Glomerular visceral epithelial cell (primary cell): ENCODE measurements around the gene ATP1A3.
A peak's percentile ranks its signal among the peaks of the same experiment; 100 is the strongest.
"Not testable (repeated sequence)": the region's sequence is repeated elsewhere in the genome, so short reads cannot be mapped to it uniquely, and the experiment has no call there.

Experiments
- DNase-seq: peaks from one replicate; pipeline ENCODE4 v3.0.0-alpha.2; 2016; ENCODE audit errors: extremely low spot score

Gene ATP1A3

DNA sequence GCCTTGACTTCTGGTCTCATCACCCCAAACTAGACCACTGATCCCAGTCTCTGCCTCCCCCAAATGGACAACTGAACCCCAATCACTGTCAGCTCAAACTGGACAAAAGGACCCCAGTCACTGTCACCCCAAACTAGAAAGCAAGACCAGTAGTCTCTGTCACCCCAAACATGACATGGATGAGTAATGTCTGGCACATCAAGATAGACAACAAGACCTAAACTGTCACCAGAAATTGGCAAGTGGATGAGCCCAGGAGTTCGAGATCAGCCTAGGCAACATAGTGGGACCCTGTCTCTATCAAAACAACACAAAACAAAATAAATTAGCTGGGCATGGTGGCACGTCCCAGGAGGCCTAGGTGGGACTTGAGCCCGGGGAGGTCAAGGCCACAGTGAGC, 46.9 kb downstream of the ATP1A3 start:
- no peak for DNase-seq

GRCh38 chr19:41945135-41945766, 48.8 kb downstream of the ATP1A3 start:
- DNase-seq: no peak

- DNase-seq: no peak
Observed at GRCh38 chr19:41944336-41944735, 49.7 kb downstream of the ATP1A3 start.

DNA sequence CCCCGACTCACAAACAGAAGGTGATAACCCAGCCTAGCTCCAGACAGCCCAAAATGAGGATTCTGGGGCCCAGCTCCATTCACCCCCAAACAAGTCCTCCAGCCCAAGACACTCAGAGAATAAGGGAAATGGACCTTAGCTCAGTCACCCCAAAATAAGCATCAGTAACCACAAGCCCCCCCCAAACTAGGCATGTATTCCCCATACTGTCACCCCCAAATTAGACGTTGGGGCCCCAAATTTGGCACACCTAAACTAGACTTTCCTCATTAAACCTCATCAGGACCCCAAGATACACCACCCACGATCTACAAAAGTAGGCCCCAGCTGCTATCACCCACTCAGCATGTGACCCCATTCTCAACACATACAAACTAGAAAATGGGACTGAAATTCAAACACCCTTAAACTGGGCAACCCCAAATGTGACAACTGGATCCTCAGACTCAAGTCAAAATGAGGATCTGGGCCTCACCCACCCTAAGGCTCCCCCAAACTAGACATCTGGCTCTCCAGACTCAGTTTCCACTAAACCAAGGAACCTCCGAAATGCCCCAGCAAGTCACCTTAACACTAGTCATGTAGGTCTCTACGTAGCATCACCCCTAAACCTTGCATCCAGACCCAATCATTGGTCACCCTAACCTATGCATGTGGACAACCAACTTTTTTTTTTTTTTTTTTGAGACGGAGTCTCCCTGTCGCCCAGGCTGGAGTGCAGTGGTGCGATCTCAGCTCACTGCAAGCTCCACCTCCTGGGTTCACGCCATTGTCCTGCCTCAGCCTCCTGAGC, 52.4 kb downstream of the ATP1A3 start:
- DNase-seq: no peak

DNA sequence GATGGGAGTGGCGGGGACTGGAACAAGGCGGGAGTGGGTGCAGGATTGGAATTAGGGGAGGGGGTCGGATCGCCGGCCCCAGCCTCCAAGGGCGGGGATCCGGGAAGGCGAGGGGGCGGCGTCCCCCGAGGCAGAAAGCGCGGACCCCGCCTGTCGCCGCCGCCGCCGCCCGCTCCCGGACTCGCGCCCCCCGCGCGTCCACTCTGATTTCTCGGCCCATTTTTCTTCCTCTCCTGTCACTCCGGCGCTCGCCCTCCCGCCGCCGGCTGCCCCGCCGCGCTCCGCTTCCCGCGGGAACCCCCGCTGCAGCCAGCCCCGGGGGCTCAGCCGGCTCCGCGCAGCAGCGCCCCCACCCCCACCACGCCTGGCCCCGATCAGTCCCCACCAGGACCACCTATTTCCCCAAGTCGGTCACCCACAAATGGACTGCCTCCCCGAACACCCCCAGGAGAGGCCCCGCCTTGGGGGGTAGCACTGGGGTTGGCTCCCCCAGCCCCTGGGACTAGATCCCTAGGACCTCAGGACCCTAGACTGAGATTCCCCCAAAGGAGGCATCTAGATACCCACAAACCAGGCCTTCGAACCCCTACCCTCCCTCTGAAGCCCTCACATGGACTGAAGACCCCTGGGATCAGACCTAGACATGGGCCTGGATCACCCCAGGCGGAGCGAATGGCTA, 53.2 kb downstream of the ATP1A3 start:
- DNase-seq: no peak

DNA sequence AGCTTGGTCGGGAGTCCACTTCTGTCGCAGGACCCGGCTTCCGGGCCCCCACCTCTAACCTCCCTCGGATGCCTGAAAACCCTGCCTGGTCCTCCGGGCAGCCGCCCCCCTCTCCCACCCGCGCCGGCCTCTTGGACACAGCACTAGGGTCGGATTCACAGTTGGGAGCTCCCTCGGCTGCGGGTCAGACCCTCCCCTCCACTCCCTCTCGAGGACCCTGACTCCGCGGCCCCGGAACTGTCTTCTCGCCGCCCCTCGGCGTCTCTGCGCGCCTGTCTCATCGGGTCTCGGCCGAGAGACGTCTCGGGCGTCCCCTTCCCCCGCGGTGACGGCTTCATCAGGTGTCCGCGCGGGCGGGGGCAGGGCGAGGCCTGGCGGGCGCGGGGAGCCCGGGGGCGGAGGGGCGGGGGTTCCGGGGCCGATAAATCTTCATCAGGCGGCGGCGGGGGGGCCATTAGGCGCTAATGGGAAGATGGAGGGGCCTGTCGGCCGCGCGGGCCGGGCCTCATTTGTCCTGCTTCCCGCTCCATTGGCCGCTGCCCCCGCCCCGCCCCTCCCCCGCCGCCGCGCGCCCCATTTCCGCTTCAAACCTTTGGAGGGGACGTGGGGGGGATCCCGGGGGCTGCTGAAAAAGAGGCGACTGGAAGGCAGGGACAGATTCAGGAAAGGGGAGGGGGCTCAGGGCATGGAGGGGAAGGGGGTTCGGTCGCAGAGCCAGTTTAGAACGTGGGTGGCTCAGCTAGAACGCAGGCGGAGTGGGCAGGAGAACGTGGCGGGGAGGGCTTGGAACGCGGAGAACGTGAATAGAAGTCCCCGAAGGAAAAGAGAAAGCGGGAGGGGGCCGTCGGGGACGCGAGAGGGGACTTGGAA, 53.9 kb downstream of the ATP1A3 start:
- no peak for DNase-seq

DNA sequence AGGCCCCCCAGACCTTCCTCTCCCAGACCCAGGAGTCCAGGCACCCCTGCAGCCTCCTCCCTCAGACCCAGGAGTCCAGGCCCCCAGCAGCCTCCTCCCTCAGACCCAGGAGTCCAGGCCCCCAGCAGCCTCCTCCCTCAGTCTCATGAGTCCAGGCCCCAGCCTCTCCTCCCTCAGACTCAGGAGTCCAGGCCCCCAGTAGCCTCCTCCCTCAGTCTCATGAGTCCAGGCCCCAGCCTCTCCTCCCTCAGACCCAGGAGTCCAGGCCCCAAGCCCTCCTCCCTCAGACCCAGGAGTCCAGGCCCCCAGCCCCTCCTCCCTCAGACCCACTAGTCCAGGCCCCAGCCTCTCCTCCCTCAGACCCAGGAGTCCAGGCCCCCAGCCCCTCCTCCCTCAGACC, 54.8 kb downstream of the ATP1A3 start:
- DNase-seq: not testable (repeated sequence)

- DNase-seq: no peak
Observed at GRCh38 chr19:41937525-41938468, 56.2 kb downstream of the ATP1A3 start.

DNA sequence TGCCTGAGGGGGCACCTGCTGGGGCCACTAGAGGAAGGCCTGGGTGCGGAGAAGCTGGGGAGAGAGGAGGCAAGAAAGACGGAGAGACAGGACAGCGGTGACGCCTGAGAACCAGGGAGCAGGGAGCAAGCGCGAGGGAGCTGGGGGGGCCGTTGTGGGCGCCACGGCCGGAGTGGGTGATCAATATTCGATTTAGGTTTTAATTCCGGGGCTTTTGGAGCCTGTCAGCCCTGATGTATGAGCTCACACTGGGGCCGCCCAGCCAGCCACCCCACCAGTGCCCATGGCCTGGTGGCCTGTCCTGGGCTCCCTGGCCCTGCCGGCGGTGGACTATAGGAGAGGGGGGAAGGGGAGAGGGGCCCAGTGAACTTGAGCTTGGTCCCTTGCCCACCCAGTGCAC, 57.1 kb downstream of the ATP1A3 start:
- no peak for DNase-seq

DNA sequence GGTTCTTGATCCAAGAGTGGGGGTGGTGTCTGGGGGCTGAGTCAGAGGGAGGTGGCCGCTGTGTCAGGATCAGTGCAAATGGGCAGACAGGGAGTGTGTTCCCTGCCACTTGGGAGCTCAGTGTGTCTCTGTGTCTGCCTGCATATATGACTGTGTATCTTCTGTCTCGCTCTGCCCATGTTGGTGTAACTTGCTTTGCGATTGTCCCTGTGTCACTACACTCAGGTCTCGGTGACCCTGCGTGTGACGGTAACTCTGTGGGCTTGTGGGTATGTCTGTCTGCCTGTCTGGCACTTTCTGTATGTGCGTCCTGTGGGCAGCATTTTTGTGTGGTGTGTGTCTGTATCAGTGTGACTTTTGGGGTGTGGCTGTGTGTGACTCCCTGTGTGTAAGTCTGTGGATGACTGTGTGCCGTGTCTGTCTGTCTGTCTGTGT, 57.6 kb downstream of the ATP1A3 start:
- no peak for DNase-seq

DNA sequence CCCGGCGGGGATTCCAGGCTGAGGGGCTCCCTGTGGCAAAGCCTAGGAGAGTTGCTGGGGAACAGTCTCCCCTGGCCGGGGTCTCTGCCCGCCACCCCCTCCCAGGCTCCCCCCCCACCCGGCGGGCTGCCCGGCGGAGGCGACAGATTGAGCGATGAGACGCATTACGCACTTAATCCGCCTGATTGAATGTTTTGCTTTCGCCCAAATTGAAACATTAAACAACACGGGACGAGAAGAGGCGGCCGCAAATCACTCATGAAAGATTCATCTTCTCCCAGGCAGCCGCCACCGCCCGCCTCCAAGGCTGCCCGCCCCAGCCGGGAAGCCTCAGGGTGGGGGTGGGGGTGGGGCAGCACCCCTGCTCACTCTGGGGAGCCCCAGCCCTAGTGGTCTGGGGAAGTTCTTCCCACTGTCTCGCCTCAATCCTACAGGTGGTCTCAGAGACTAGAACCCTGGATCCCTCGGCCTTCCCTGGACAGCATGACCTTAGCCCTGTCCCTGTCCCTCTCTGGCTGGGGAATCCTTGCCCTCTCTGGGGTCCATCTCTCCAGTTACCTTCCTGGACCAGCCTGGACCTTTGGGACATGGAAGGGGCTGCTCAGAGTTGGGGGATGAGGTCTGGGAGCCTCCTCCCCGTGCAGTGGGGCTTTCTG, 58.1 kb downstream of the ATP1A3 start:
- DNase-seq: no peak

DNA sequence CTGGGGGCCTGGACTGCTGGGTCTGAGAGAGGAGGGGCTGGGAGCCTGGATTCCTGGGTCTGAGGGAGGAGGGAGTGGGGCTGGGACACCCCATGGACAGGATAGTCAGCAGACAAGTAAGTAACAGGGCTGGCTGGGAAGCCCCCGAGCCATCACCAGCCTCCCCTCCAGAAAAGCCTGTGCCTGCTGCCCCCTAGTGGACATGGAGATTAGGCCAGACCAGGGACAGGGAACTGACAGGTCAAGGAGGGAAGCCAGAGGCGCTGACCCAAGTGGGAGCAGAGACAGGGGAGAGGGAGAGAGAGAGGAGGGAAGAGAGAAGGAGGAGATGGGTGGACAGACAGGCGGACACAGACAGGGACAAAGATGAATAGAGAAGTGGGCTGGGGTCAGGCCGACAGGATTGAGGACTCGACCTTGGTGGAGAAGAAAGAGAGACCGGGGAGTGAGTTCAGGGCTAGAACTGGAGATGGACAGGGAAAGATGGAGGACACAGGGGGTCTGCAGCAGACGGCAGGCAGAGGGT, 59.1 kb downstream of the ATP1A3 start:
- DNase-seq: peak; percentile 67

- DNase-seq: no peak
Observed at GRCh38 chr19:41933693-41934426, 60.2 kb downstream of the ATP1A3 start.

DNA sequence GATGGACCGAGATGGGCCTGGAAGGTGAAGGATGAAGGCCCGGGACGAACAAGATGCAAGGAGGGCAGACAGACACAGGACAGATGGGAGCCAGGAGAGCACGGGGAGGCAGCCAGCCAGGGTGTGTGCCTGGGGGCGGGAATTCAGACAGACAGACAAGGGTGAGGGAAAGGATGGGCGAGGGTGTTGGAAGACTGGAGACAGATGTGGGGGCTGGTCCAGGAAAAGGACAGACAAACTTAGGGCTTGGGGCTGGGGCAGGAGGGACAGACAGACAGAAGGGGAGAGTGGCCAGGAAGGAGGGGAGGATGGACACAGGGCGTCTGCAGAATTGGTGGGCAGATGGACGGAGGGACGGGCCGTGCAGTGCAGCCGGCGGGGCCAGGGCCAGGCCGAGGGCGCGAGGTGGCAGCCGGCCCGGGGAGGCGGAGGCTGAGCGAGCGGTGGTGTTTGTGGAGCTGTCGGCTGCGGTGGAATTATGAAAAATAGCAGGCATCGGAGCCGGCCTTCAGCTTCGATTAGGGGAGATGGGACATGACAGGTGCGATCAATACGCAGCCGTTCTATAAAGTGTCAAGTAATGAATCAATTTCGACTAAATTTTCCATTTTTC, 61.2 kb downstream of the ATP1A3 start:
- no peak for DNase-seq

- DNase-seq: no peak
Observed at GRCh38 chr19:41932259-41932719, 61.7 kb downstream of the ATP1A3 start.

DNA sequence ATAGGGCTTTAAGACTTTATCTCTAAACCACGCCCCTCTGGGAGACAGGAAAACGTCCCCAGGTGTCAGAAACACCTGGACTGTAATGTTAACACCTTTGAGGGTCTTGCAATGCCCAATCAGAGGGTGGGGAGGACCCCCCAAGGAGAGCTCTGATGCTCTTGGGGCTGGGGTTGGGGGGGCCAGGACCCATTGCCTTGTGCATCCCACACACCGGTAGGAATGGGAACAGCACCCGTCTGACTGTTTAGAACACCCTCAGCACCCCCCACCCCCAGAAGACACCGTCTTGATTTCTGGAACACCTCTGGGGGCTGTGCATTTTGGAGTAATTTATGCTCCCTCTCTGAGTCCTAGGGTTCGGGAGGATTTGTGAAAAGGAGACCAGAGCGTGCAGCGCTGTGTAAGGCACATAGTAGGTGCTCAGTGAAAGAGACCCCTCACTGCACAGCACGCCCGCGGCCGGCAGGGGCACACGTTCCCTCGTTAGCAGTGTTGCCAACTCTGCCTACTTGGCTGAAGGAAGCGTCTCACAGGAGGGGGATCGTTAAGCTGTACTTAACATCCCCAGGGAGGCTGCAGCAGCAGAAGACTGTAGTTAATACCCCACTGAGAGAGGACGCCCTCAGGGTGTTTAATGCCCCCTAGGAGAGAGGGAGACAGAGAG, 63.0 kb downstream of the ATP1A3 start:
- DNase-seq: no peak

- DNase-seq: no peak
Observed at GRCh38 chr19:41930322-41930722, 63.7 kb downstream of the ATP1A3 start.

DNA sequence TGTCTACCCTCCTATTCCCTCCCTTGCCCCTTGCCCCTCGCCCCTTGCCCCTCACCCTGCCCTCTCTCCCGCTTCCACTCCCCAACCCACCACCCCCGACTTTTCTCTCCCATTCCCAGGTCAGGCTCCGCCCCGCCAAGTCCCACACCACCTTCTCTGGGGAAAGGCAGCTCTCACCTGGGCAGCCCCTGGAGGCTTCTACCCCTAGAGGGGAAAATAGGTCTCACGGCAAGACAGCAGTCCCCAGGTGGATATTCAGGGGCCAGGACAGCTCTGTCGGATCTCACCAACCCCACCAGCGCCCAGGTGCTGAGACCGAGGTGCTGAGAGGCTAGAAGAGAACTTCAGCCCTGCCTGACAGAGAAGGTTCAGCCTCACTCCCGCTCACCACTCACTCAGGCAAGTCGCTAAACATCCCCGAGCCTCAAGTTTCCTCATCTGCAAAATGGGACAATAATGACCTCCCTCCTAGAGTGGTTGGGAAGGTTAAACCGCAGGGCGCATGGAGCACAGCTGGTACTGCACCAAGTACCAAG, 64.4 kb downstream of the ATP1A3 start:
- no peak for DNase-seq
